ENCODE results near the gene USP20.

DNA sequence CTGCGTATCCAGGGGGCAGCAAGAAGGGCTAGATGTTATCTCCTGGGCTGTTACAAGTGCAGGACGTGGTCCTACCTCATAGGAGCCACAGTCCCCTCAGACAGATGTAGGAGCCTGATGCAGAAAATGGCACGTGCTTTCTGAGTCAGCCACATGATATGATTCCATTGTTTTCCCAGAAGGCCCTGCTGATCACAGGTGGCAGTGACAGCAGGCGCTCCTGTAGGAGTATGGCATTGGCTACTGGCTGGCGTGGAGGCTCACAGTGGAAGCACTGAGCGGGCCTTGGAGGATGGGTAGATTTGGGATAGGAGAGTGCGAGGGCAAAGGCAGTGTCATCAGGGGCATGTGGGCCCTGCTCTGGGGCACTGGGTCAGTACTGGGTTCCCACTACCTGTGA is 21.9 kb downstream of the USP20 start:
- TF ChIP-seq, protein P1, sequence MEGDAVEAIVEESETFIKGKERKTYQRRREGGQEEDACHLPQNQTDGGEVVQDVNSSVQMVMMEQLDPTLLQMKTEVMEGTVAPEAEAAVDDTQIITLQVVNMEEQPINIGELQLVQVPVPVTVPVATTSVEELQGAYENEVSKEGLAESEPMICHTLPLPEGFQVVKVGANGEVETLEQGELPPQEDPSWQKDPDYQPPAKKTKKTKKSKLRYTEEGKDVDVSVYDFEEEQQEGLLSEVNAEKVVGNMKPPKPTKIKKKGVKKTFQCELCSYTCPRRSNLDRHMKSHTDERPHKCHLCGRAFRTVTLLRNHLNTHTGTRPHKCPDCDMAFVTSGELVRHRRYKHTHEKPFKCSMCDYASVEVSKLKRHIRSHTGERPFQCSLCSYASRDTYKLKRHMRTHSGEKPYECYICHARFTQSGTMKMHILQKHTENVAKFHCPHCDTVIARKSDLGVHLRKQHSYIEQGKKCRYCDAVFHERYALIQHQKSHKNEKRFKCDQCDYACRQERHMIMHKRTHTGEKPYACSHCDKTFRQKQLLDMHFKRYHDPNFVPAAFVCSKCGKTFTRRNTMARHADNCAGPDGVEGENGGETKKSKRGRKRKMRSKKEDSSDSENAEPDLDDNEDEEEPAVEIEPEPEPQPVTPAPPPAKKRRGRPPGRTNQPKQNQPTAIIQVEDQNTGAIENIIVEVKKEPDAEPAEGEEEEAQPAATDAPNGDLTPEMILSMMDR (conservative IDR thresholded peaks at IDR 0.05) = no peak
- no peak for TF ChIP-seq EZH2 (IDR thresholded peaks at IDR 0.05; ENCODE audit: low read depth)

All from PC-9 (cell line).